Stimulated activated CD8-positive, alpha-beta memory T cell treated with anti-CD3 and anti-CD28 coated beads, Interleukin-15, amount 100 ng/mL, for 24 hours (primary cell): ENCODE measurements around the gene RNF151.
A peak's percentile ranks its signal among the peaks of the same experiment; 100 is the strongest.
"Not testable (repeated sequence)": the region's sequence is repeated elsewhere in the genome, so short reads cannot be mapped to it uniquely, and the experiment has no call there.

Experiments
- DNase-seq: peaks from one replicate; pipeline ENCODE4 v3.0.0-alpha.2; 2020; ENCODE audit warnings: low read depth

RNF151 gene

DNA sequence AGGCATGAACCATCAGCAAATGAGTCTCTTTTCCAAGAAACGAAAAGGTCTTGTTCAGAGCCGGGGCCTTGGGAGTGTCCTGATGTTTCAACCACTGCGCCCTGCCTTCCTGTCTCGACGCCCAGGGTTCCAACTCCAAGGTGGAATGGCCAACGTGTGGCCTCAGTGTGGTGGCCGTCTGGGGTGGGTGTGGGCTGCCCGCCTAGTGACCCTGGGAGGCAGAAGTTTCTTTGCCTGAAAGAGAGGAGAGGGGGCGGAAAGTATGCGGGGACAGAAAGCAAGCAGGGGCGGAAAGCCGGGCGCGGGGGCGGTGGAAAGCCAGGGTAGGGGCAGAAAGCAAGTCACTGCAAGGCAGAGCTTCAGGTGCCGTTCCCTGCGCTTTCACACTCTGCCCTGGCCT lies 27.7 kb upstream of the RNF151 start:
- no peak for DNase-seq

DNA sequence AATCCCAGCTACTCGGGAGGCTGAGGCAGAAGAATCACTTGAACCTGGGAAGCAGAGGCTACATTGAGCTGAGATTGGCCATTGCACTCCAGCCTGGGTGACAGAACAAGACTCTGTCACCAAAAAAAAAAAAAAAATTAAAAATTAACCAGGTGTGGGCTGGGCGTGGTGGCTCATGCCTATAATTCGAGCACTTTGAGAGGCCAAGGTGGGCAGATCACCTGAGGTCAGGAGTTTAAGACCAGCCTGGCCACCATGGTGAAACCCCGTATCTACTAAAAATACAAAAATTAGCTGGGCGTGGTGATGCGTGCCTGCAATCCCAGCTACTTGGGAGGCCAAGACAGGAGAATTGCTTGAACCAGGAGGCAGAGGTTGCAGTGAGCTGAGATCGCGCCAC lies 26.8 kb upstream of the RNF151 start:
- not testable (repeated sequence) for DNase-seq

DNA sequence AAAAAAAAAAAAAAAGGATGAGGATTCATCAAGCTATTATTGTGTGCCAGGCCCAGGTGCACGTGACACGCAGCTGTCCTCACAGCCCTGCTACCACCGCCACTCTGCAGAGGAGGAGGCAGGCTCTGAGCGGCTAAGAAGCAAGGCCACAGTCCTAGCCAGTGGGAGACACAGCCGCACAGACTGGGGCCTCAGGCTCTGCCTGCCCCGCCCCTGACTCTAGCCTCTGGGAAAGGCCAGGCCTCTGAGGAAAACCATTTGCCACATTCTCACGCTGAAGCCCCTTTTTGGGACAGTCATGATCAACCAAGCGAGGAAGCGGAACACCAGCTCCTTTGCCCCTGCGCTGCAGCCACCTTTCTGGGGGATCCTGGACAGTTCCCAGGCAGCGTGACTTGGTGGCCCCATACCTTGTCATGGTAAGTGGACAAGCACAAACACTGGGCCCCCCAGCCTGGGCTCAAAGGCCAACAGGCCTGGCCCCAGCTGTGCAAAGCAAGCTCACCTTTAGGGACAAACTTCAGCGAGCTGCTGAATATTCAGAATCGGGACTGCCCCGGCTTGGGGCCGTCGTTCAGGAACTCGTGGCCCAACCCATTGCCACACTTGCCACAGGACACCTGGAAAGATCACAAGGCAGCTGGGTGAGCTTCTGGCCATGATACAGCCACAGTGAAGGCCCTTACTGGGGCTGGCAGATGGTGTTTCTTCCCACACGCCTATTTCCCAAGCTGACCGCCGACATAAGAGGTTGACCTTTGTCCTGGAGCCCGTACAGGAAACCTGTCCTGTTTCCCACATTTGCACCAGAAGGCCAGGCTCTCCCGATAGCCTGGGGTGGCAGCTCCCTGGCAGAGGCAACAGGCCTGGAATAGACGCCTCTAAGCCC lies 26.1 kb upstream of the RNF151 start:
- no peak for DNase-seq

DNA sequence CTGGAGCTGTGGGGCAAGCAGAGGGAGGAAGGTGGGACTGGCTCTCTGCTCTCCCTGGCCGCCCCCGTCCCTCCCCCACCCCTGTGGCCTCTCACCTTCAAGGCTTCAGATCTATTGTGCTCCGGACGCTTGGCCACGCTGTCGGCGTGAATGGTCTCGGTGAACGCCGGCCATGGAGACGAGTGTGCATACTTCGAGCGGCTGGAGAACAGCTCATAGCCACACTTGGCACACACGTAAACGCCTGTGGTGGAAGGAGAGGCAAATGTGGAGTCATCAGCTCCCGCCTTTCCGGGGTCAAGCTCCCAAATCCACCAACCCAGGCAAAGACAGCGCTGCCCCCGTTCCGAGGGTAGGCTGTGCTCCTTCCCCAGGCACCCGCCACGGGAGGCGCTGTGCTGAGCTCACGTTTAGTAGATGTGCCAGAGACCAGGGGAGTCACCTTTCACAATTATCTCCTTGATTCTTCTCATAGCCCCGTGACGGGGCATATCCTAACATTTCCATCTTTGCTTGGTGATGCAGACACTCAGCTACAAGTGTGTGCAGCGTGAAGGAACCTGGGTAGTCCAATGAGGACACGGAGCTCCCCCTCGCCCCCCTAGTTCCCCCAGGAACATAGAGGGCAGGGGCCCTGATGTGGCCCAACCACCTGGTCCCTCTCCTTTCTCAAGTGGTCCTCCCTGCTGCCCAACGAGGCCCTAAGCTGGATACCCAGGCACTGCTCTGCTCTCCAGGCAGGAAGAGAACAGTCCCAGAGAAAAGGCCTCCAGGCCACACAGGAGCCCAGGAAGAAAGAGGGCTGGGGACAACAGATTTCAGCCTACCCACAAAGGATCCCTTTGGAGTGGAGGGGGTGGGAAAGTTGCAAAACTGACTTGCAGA lies 25.3 kb upstream of the RNF151 start:
- DNase-seq, result no peak

DNA sequence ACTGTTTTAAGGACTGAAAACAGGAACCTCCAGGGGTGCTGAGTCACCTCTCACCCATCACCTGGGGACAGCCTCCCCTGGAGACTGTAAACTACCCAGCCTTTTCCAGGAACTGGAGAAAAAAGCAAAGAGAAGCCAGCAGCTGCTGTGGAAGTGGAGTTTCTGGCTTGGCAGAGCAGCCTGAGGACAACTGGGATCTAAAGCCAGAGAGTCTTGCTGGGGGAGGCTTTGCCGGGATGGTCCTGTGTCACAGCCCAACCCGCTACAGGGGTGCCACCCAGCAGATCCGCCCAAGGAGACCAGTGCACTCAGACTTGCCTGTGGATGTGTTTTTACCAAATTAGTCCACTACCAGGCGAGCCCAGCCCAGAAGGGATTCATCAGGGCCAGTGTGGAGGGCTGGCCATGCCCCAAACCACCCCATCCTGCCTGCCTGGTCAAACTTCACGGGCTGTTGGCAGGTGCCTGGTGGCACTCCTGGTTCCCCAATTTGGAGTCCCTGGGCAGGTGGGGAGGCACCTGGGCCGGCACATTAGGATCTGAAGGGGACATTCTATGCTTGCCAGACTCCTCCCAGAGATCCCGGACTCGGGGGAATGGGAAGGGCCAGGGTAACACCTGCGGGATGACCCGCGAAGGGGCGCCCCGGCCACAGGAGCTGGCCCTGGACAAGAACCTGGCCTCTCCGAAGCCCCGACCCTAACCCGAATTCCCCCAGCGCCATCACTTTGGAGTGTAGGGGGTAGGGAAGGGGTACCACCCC lies 24.4 kb upstream of the RNF151 start:
- DNase-seq, result no peak

DNA sequence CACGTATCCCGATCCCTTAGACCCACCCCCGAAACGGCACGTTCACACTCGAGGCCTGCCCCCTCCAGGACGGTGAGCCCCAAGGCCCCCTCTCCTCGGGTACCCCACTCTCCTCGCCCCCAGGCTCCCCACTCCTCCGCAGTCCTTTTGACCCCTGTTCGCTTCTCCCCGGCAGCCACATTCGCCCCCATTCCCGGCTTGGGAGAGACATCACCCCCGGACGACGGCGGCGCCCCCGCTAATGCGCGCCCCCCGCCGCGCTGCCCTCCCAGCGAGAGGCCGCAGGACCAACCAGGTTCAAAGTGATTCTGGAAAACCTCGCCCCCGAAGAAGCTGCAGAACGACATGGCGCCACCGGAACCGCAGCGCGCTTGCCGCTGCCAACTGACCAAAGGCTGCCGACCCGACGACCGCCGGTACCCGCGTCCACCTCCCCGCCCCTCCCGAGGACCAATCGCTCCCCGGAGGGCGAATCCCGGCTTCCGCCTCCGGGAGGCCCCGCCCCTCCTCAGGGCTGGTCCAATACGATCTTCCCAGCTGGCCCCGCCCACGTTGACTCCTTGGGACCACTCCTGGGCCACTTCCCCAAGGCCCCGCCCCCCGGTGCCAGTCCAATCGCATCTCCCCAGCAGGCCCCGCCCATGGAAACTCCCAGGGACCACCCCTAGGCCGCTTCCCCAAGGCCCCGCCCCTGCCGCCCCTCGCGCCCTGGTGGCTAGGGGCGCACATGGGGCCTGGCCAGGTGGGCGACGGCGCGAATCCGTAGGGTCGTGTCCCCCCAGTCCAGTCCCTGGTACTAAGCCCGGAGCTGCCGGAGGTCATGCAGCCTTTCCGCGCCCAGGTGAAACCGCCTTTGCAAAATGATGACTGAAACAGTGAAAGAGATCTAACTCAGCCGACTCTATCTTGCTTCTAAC lies 23.6 kb upstream of the RNF151 start, which contains the start of gene MSRB1:
TSS of gene MSRB1 (minus strand) at position 390 of the 917 bp plus-strand sequence. CDS start at position 347, 43 bp downstream.
- peak; percentile 95 for DNase-seq

DNA sequence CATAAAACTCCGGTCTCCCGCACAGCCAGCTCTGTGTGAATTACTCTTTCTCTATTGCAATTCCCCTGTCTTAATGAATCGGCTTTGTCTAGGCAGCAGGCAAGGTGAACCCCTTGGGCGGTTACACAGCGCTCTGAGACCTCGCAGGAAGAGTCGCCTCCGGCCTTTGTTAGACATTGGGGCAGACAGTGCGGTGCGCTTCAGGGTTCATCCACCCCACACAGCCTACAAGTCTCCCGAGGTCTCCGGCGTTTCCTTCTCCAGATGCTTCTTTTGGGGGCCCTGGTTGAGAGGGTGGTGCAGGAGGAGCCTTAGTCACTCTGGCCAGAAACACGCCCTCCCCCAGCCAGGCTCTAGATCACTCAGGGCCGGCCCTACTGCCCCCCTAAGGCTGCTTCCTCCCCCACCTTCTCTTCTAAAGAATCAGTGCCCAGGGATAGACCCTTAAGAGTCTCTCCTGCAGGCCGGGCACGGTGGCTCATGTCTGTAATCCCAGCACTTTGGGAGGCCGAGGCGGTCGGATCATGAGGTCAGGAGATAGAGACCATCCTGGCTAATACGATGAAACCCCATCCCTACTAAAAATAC lies 21.9 kb upstream of the RNF151 start:
- no peak for DNase-seq

DNA sequence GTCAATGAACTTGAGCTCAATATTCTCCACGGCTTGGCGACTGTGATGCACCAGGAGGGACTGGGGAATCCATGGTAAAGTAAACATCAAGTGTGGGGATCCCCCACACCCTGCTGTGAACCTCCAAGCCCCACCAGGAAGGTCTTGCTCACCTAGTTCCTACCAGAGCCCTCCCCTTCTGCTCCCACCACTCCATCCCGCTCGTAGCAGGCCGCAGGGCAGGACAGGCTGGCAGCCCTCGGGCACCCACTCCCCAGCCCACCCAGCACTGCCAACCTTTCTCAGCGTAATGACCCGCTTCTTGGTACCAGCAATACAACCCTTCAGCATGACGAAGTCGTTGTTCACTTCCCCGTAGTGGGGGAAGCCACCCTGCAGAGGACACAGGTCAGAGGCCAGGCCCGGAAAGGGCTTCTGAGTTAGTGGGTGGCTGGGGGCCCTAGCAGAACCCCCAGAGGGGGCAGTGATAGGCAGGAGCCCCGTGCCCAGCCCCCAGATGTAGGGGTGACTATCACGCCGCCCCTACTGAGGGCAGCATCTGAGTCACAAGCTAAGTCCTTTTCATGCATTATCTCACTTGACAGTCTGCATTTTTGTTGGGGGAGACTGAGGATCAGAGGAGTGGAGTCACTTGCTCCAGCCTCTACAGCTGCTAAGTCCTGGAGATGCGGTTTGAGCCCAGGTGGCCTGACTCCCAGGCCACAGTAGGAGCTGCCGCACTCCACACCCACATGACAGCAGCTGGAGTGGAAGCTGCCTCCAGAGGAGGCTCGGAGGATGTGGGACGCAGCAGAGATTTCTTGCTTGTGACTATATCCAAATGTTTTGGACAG lies 20.9 kb upstream of the RNF151 start:
- DNase-seq, result no peak

DNA sequence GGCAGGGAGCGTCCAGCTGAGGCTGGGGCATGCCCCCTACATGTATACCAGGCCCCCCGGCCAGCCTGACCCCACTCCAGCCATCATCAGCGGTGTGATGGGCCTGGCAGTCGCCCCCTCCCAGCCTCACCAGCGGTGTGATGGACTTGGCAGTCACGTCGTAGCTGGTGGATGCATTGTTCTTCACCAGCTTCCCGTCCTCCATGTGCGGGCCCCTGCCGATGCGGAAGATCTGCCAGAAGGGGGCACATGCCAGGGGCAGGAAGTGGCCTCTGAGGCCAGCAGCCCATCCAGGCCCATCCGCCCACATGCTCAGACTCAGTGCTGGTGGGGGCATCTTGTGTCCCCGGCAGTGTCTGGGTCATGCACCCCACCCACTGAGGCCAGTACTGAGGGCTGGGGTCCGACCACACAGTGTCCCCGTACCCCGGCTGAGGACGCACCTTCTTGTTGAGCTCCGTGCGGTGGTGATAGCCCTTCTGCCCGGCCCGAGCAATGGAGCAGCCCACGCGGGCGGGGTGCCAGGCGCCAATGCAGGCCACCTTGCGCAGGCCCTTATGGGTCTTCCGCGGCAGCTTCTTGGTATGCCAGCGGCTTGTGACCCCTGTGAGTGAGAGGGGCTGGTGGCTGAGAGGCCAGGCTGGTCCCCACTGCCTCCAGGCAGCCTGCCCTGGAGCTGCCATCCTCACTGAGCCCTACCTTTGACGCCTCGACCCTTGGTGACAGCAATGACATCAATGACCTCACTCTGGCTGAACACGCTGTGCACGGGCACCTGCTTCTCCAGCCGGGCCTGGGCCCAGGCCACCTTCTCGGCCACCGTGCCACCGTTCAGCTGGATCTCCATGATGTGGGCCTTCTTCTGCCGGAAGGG lies 19.9 kb upstream of the RNF151 start:
- no peak for DNase-seq

DNA sequence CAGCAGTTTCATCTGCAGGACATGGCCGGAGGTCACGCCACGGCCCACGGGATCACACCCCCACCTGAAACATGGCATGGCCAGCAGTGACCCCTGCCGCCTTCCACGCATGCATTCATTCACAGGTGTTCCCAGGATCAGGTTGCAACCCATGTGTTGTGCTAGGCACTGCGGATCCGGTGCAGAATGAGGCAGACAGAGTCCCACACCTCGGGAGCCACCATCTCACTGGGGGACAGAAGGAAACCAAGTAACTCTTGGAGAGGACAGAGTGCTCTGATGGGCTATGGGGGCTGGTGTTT lies 19.3 kb upstream of the RNF151 start:
- no peak for DNase-seq

DNA sequence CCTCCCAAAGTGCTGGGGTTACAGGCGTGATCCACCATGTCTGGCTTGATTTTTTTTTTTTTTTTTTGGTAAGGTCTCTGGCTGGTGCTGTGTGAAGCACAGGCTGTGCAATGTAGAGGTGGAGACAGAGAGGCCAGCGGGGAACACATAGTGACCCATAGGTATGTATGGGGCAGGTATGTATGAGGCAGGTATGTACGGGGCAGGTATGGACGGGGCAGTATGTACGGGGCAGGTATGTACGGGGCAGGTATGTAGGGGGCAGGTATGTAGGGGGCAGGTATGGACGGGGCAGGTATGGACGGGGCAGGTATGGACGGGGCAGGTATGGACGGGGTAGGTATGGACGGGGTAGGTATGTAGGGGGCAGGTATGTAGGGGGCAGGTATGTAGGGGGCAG lies 17.1 kb upstream of the RNF151 start:
- DNase-seq, result no peak

DNA sequence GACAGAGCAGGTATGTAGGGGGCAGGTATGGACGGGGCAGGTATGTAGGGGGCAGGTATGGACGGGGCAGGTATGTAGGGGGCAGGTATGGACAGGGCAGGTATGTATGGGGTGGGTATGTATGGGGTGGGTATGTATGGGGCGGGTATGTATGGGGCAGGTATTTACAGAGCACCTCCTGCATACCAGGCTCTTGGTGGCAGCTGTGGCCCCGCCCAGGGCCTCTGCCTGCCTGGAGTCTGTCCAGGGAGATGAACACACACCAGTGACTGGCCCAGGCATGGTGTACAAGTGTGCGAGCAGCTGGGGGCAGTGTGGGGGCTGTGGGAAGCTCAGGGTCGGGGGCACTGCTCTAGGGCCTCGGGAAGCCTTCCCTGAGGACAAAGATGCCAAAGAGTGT lies 16.6 kb upstream of the RNF151 start:
- DNase-seq, result no peak

DNA sequence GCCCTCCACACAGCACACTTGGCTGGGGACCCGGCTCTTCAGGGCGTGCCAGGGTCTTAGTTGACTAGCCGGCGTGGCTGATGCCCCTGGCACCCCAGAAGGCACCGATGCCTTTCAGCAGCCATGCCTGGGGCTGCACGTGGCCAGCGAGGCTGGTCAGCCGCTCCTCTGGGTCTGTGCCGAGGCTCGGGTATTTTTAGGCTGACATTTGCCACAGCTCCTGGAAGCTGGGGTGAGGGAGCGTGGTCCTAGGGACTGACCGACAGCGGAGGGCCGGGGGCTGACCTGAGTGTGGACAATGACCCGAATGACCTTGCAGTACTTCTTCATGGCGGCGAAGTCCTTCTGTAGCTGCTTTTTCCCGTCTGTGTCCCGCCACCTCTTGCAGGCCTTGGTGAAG lies 16.1 kb upstream of the RNF151 start:
- DNase-seq, result no peak

DNA sequence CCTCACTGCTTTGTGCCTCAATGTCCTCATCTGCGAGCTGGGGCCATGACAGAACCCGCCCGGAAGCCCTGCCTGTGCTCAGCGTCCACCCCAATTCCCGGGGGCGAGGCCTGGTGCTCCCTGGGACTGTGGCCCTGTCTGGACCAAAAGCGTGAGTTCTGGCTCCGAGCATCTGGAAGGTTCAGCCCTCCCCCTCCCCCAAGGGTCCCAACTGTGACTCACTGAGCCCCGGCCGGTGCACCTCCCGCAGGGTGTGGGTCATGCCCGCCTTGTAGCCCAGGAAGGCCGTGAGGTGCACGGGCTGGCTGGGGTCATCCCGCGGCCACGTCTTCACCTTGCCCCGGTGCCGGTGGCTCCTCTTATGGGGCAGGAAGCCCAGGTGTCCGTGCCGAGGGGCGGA lies 12.9 kb upstream of the RNF151 start:
- no peak for DNase-seq

DNA sequence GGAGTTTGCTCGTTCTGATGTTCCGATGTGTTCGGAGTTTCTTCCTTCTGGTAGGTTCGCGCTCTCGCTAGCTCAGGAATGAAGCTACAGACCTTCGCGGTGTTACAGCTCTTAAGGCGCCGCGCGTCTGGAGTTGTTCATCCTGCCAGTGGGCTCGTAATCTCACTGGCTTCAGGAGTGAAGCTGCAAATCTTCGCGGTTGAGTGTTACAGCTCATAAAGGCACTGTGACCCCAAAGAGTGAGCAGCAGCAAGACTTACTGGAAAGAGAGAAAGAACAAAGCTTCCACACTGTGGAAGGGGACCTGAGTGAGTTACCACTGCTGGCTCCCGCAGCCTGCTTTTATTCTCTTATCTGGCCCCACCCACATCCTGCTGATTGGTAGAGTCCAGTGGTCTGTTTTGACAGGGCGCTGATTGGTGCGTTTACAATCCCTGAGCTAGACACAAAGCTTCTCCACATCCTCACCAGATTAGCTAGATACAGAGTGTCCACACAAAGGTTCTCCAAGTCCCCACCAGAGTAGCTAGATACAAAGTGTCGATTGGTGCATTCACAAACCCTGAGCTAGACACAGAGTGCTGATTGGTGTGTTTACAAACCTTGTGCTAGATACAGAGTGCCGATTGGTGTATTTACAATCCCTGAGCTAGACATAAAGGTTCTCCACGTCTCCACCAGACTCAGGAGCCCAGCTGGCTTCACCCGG lies 9.1 kb upstream of the RNF151 start:
- DNase-seq, result not testable (repeated sequence)

DNA sequence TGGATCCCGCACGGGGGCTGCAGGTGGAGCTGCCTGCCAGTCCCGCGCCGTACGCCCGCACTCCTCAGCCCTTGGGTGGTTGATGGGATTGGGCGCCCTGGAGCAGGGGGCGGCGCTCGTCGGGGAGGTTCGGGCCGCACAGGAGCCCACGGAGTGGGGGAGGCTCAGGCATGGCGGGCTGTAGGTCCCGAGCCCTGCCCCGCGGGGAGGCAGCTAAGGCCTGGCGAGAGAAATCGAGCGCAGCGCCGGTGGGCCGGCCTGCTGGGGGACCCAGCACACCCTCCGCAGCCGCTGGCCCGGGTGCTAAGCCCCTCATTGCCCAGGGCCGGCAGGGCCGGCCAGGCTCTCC lies 8.5 kb upstream of the RNF151 start:
- DNase-seq, result not testable (repeated sequence)

DNA sequence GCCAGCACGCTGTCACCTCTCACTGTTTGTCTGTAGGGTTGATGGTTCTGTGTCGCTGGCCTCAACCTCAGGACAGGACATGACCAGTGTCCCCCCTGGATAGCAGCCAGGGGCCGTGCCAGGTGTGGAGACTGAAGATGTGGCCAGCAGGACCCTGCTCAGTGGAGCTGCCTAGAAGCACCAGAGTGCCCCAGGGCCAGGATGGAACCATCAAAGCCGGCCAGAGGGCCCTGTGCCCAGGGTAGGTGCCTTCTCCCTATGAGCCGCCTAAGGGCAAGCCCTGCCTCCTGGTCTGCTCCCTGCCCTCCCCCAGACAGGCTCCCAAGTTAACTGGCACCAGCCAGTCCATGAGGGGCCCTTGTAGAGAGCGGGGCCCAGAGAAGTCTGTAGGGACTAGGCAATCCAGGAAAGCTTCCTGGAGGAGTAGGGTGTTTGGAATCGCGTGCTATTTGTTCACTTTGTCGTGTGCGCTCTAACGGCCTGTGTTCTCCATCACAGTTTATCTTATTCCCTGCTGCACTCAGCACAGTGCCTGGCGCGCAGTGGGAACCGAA lies 7.9 kb upstream of the RNF151 start:
- no peak for DNase-seq
